ENCODE data around the gene CAMK2D.

The CAMK2D gene

GRCh38 chr4:113547487-113548042 lies 214.0 kb downstream of the CAMK2D start:
- DNase-seq (ENCODE audit: low spot score), result peak; percentile 93
- Histone ChIP-seq H3K4me1 (ENCODE audit: insufficient read depth, poor library complexity, severe bottlenecking) (peaks cover 9% of the 10 kb centered on the region), H3K27ac (ENCODE audit: poor library complexity, severe bottlenecking) (no peak overlapping the region), H3K4me3 (ENCODE audit: severe bottlenecking) (no peak overlapping the region), H3K9me3 (ENCODE audit: severe bottlenecking) (no peaks in the 10 kb centered on the region), H3K27me3 (ENCODE audit: insufficient read depth, poor library complexity, severe bottlenecking) (no peaks in the 10 kb centered on the region), H3K36me3 (ENCODE audit: low read depth) (no peaks in the 10 kb centered on the region)
- peak; percentile 98 for ATAC-seq (ENCODE audit: low read depth)
- TF ChIP-seq, protein P1, sequence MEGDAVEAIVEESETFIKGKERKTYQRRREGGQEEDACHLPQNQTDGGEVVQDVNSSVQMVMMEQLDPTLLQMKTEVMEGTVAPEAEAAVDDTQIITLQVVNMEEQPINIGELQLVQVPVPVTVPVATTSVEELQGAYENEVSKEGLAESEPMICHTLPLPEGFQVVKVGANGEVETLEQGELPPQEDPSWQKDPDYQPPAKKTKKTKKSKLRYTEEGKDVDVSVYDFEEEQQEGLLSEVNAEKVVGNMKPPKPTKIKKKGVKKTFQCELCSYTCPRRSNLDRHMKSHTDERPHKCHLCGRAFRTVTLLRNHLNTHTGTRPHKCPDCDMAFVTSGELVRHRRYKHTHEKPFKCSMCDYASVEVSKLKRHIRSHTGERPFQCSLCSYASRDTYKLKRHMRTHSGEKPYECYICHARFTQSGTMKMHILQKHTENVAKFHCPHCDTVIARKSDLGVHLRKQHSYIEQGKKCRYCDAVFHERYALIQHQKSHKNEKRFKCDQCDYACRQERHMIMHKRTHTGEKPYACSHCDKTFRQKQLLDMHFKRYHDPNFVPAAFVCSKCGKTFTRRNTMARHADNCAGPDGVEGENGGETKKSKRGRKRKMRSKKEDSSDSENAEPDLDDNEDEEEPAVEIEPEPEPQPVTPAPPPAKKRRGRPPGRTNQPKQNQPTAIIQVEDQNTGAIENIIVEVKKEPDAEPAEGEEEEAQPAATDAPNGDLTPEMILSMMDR (IDR thresholded peaks at IDR 0.05; ENCODE audit: poor library complexity, severe bottlenecking), result peak; percentile 96

DNA sequence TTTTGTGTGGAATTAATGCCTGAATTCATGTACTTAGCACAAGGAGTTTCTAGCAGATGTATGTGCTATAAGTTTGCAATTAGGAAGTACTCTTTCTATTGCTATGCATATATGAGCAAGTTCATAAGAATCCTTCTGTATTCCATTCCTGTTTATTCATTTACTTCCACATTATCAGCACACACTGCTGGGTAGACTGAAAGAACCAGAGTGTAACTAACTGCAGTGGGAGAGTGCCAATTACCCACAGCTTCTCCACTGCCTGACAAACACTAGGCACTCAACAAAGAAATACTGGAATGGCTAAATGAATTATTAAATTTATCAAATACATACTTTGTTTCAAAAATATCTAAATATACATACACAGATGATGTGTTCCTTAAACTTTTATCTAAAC lies 219.6 kb downstream of the CAMK2D start:
- Histone ChIP-seq H3K36me3 (ENCODE audit: low read depth) (no peaks in the 10 kb centered on the region), H3K4me3 (ENCODE audit: severe bottlenecking) (no peak overlapping the region), H3K27ac (ENCODE audit: poor library complexity, severe bottlenecking) (no peak overlapping the region), H3K9me3 (ENCODE audit: severe bottlenecking) (no peaks in the 10 kb centered on the region), H3K27me3 (ENCODE audit: insufficient read depth, poor library complexity, severe bottlenecking) (no peaks in the 10 kb centered on the region), H3K4me1 (ENCODE audit: insufficient read depth, poor library complexity, severe bottlenecking) (peaks cover under 1% of the 10 kb centered on the region)
- TF ChIP-seq, protein P1 (IDR thresholded peaks at IDR 0.05; ENCODE audit: poor library complexity, severe bottlenecking), result no peak
- no peak for ATAC-seq (ENCODE audit: low read depth)
- no peak for DNase-seq (ENCODE audit: low spot score)

DNA sequence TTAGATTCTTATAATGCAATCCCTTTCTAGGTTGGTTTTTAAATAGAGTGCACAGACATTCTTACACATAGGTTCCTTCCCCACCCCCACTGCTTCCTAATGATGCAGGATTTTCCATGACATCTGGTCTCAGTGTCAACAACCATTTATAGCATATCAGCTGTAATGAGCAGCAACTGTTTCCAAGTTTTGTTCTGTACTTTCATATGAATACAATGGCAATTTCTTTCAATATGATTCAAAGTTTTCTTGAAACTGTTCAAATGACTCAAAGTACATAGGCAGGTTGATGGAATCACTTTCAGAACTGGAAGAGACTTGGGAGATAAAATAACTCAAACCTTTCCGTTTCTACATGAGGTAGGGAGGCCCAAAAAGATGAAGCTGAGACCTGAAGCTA lies 220.7 kb downstream of the CAMK2D start:
- no peak overlapping the region for H3K27ac ChIP-seq (ENCODE audit: poor library complexity, severe bottlenecking)
- no peaks in the 10 kb centered on the region for H3K36me3 ChIP-seq (ENCODE audit: low read depth)
- no peaks in the 10 kb centered on the region for H3K4me1 ChIP-seq (ENCODE audit: insufficient read depth, poor library complexity, severe bottlenecking)
- no peak overlapping the region for H3K4me3 ChIP-seq (ENCODE audit: severe bottlenecking)
- H3K9me3 ChIP-seq (ENCODE audit: severe bottlenecking), result no peaks in the 10 kb centered on the region
- no peaks in the 10 kb centered on the region for H3K27me3 ChIP-seq (ENCODE audit: insufficient read depth, poor library complexity, severe bottlenecking)
- DNase-seq (ENCODE audit: low spot score), result no peak
- TF ChIP-seq, protein P1 (IDR thresholded peaks at IDR 0.05; ENCODE audit: poor library complexity, severe bottlenecking), result no peak
- no peak for ATAC-seq (ENCODE audit: low read depth)

DNA sequence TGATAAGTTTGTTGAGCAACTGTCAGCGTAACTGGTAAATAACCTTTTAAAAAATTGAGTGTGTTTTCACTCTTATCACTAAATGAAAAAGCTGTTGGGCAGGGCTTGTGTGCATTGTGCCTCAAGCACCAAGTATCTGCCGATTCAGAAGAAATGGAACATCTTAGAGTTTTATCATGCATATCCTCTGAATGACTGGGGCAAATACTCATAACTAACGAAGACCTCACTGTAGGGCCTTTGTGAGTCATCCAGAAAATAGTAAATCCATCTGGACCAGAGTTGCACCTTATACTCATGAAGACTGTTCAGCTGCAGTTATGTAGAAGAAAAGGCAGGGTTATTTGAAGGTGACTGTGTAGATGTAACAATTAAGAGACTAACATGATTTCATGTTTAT lies 222.1 kb downstream of the CAMK2D start:
- H3K9me3 ChIP-seq (ENCODE audit: severe bottlenecking), result no peaks in the 10 kb centered on the region
- TF ChIP-seq, protein P1 (IDR thresholded peaks at IDR 0.05; ENCODE audit: poor library complexity, severe bottlenecking), result no peak
- H3K27ac ChIP-seq (ENCODE audit: poor library complexity, severe bottlenecking), result no peak overlapping the region
- no peaks in the 10 kb centered on the region for H3K36me3 ChIP-seq (ENCODE audit: low read depth)
- H3K4me1 ChIP-seq (ENCODE audit: insufficient read depth, poor library complexity, severe bottlenecking), result no peaks in the 10 kb centered on the region
- DNase-seq (ENCODE audit: low spot score) (no peak), ATAC-seq (ENCODE audit: low read depth) (no peak)
- no peak overlapping the region for H3K4me3 ChIP-seq (ENCODE audit: severe bottlenecking)
- no peaks in the 10 kb centered on the region for H3K27me3 ChIP-seq (ENCODE audit: insufficient read depth, poor library complexity, severe bottlenecking)

DNA sequence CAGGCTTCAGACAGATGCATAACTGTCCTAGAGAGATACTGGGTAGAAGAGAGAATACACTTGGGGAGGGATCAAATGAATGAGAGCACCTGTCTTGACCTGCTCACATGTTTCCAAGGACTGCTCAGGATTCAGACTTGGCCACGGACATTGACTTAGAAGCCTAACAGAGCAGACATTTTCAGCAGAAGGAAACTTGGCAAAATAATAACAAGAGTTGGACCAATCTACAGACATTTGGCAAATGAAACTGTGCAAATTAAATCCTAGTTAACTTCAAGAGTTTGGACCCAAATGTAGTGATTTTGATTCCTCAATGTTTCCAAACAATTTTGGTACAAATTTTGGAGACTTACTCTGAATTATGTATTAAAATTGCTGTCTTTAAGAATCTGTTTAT lies 223.9 kb downstream of the CAMK2D start:
- Histone ChIP-seq H3K9me3 (ENCODE audit: severe bottlenecking) (no peaks in the 10 kb centered on the region), H3K27ac (ENCODE audit: poor library complexity, severe bottlenecking) (no peak overlapping the region), H3K4me1 (ENCODE audit: insufficient read depth, poor library complexity, severe bottlenecking) (no peaks in the 10 kb centered on the region), H3K36me3 (ENCODE audit: low read depth) (no peaks in the 10 kb centered on the region), H3K27me3 (ENCODE audit: insufficient read depth, poor library complexity, severe bottlenecking) (no peaks in the 10 kb centered on the region), H3K4me3 (ENCODE audit: severe bottlenecking) (no peak overlapping the region)
- TF ChIP-seq, protein P1 (IDR thresholded peaks at IDR 0.05; ENCODE audit: poor library complexity, severe bottlenecking), result no peak
- no peak for DNase-seq (ENCODE audit: low spot score)
- no peak for ATAC-seq (ENCODE audit: low read depth)

Measured in RWPE2 (cell line).